Measurements from ENCODE around the gene TRPM1.

DNA sequence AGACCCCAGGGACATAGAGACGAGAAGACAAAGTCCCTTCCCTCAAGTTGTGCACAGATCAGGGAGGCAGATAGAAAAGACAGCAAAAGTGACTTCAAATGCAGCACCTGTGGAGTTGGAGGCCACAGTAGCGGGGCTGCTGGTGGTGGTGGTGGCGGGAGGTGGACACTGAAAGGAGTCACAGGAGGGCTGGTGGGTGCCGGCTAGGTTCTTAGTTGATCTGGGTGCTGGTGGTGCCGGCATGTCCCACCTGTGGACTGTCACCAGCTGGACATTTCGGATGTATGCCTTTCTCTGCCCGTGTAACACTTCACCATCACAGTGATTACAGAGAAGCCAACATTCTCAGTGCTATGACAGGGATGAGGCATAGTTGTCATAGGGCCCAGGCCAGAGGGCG lies 60.9 kb downstream of the TRPM1 start:
- TF ChIP-seq TAF1 (IDR thresholded peaks at IDR 0.05; ENCODE audit: borderline replicate concordance, insufficient read depth, low read length) (no peak), POLR2AphosphoS5 (IDR thresholded peaks at IDR 0.05; ENCODE audit: low read depth, low read length) (no peak), SIN3A (IDR thresholded peaks at IDR 0.05; ENCODE audit: borderline replicate concordance, insufficient read depth, low read length) (no peak)
- TF ChIP-seq, protein P1, sequence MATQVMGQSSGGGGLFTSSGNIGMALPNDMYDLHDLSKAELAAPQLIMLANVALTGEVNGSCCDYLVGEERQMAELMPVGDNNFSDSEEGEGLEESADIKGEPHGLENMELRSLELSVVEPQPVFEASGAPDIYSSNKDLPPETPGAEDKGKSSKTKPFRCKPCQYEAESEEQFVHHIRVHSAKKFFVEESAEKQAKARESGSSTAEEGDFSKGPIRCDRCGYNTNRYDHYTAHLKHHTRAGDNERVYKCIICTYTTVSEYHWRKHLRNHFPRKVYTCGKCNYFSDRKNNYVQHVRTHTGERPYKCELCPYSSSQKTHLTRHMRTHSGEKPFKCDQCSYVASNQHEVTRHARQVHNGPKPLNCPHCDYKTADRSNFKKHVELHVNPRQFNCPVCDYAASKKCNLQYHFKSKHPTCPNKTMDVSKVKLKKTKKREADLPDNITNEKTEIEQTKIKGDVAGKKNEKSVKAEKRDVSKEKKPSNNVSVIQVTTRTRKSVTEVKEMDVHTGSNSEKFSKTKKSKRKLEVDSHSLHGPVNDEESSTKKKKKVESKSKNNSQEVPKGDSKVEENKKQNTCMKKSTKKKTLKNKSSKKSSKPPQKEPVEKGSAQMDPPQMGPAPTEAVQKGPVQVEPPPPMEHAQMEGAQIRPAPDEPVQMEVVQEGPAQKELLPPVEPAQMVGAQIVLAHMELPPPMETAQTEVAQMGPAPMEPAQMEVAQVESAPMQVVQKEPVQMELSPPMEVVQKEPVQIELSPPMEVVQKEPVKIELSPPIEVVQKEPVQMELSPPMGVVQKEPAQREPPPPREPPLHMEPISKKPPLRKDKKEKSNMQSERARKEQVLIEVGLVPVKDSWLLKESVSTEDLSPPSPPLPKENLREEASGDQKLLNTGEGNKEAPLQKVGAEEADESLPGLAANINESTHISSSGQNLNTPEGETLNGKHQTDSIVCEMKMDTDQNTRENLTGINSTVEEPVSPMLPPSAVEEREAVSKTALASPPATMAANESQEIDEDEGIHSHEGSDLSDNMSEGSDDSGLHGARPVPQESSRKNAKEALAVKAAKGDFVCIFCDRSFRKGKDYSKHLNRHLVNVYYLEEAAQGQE (IDR thresholded peaks at IDR 0.05; ENCODE audit: insufficient read depth in 1 of 2, low read depth in 2 of 2, low read length in 2 of 2), result no peak
